AG04450 (cell line): ENCODE data around the gene RHOT1. TPM values are rescaled to one million over a fixed set of nuclear protein-coding genes. Genes with fewer than 3 reads are reported as not detected.
A peak's percentile ranks its signal among the peaks of the same experiment; 100 is the strongest.

Experiments used
- CTCF ChIA-PET: fragments of 300-600, 350-600 bp; formaldehyde crosslinking; extraction: SDS; loops from one replicate; lab custom pipeline; 2022; ENCODE audit warnings: antibody characterized with exemption, inconsistent platforms; lab: Charles Lee
- POLR2A ChIA-PET: fragments of 350-600 bp; formaldehyde crosslinking; extraction: SDS; loops from one replicate; lab custom pipeline; 2021; ENCODE audit warnings: antibody characterized with exemption, inconsistent platforms; lab: Yijun Ruan, JAX
- DNase-seq: peaks from one replicate; pipeline ENCODE4 v3.0.0-alpha.2; 2011; ENCODE audit warnings: low read depth, low spot score
- H3K27ac ChIP-seq: one replicate; pipeline ENCODE4 v1.5.1; 2012; ENCODE audit warnings: low read depth, low read length, control low read depth
- H3K27me3 ChIP-seq: one replicate; pipeline ENCODE4 v1.6.0; 2012; ENCODE audit warnings: low read length; ENCODE audit not compliant: control insufficient read depth, insufficient read depth
- H3K4me3 ChIP-seq: 2 replicates; pipeline ENCODE4 v1.5.1; 2011; ENCODE audit warnings: mild to moderate bottlenecking, low read depth, low read length, control low read depth
- H3K9me3 ChIP-seq: 2 replicates; pipeline ENCODE4 v1.5.1; 2012; ENCODE audit warnings: low read length; ENCODE audit not compliant: control insufficient read depth, insufficient read depth
- CTCF ChIP-seq: IDR thresholded peaks from 2 replicates; pipeline ENCODE4 v1.5.1; 2011; ENCODE audit warnings: low read depth, low read length, control low read depth, inconsistent platforms
- polyA plus RNA-seq: library from polyadenylated mRNA; depleted of rRNA; stranded (reverse); fragments of >200 nt; gene quantifications from 2 replicates; pipeline ENCODE4 v1.2.3, GENCODE V29; 2011

RHOT1 gene
- polyA plus RNA-seq, 1 experiment, result 59.0 TPM

- ChIA-PET POLR2A (no interaction called here), CTCF (interaction anchor here (0.8 to 1.1 kb wide), 2 partner anchors 17 to 150 kb away, joined by 3 to 4 read pairs; partner anchors contain the start of gene LRRC37B)
- no peak for DNase-seq
- Histone ChIP-seq H3K4me3 (no peak overlapping the region), H3K27me3 (no peaks in the 10 kb centered on the region), H3K9me3 (no peaks in the 10 kb centered on the region; the same call in 1 of the 2 replicates), H3K27ac (no peak overlapping the region)
- no peak for TF ChIP-seq CTCF
These were observed 14.9 kb downstream of the RHOT1 start for GRCh38 chr17:32157225-32157624.

- Histone ChIP-seq H3K9me3 (no peaks in the 10 kb centered on the region; the same call in 1 of the 2 replicates), H3K27ac (no peak overlapping the region), H3K27me3 (no peaks in the 10 kb centered on the region), H3K4me3 (no peak overlapping the region)
- DNase-seq, result no peak
- ChIA-PET CTCF (no interaction called here), POLR2A (interaction anchor here (0.6 kb wide), 1 partner anchor 132 kb away, joined by 5 read pairs; no protein-coding TSS in a partner anchor)
- no peak for TF ChIP-seq CTCF
These were observed 16.7 kb downstream of the RHOT1 start for GRCh38 chr17:32158870-32159585.

GRCh38 chr17:32159586-32160438 lies 17.5 kb downstream of the RHOT1 start:
- no peak overlapping the region for H3K27ac ChIP-seq
- no peaks in the 10 kb centered on the region; the same call in 1 of the 2 replicates for H3K9me3 ChIP-seq
- ChIA-PET POLR2A (interaction anchor here (0.6 to 0.7 kb wide), 2 partner anchors 19 to 131 kb away, joined by 5 to 6 read pairs; no protein-coding TSS in a partner anchor), CTCF (interaction anchor here (0.8 kb wide), 1 partner anchor 33 kb away, joined by 3 read pairs; no protein-coding TSS in a partner anchor)
- H3K4me3 ChIP-seq, result no peak overlapping the region
- no peak for DNase-seq
- no peaks in the 10 kb centered on the region for H3K27me3 ChIP-seq
- TF ChIP-seq CTCF, result no peak

GRCh38 chr17:32160526-32160925 lies 18.2 kb downstream of the RHOT1 start:
- DNase-seq, result no peak
- peak overlapping the region; percentile 11 for H3K27ac ChIP-seq
- ChIA-PET CTCF (interaction anchor here (0.8 kb wide), 1 partner anchor 32 kb away, joined by 3 read pairs; no protein-coding TSS in a partner anchor), POLR2A (interaction anchor here (0.7 kb wide), 1 partner anchor 19 kb away, joined by 6 read pairs; no protein-coding TSS in a partner anchor)
- no peaks in the 10 kb centered on the region for H3K27me3 ChIP-seq
- TF ChIP-seq CTCF, result no peak
- H3K9me3 ChIP-seq, result no peaks in the 10 kb centered on the region; the same call in 1 of the 2 replicates
- H3K4me3 ChIP-seq, result no peak overlapping the region
